Measurements from ENCODE around the gene CADPS2. TPM values are rescaled to one million over a fixed set of nuclear protein-coding genes. Genes with fewer than 3 reads are reported as not detected.
A peak's percentile ranks its signal among the peaks of the same experiment; 100 is the strongest.

Gene CADPS2
- total RNA-seq, 6 donors from 2014 or later: 33.3 to 74.7 (median 45.7) TPM

GRCh38 chr7:122535086-122535485, 351.2 kb downstream of the CADPS2 start:
- TF ChIP-seq POLR2A (IDR thresholded peaks at IDR 0.05) (no peak), EP300 (IDR thresholded peaks at IDR 0.05) (no peak), POLR2AphosphoS5 (IDR thresholded peaks at IDR 0.05) (no peak)
- TF ChIP-seq, protein P1, sequence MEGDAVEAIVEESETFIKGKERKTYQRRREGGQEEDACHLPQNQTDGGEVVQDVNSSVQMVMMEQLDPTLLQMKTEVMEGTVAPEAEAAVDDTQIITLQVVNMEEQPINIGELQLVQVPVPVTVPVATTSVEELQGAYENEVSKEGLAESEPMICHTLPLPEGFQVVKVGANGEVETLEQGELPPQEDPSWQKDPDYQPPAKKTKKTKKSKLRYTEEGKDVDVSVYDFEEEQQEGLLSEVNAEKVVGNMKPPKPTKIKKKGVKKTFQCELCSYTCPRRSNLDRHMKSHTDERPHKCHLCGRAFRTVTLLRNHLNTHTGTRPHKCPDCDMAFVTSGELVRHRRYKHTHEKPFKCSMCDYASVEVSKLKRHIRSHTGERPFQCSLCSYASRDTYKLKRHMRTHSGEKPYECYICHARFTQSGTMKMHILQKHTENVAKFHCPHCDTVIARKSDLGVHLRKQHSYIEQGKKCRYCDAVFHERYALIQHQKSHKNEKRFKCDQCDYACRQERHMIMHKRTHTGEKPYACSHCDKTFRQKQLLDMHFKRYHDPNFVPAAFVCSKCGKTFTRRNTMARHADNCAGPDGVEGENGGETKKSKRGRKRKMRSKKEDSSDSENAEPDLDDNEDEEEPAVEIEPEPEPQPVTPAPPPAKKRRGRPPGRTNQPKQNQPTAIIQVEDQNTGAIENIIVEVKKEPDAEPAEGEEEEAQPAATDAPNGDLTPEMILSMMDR (IDR thresholded peaks at IDR 0.05): no peak
- Histone ChIP-seq H3K4me1 (no peaks in the 10 kb centered on the region), H3K27me3 (no peaks in the 10 kb centered on the region), H3K9me3 (no peaks in the 10 kb centered on the region), H3K36me3 (no peaks in the 10 kb centered on the region), H3K27ac (no peak overlapping the region), H3K4me3 (no peak overlapping the region)
- DNase-seq (no peak), ATAC-seq (ENCODE audit: low FRiP score in 2 of 2) (no peak)
- 40 to 65% methylated on average over 1 of the region's 1 CpG for WGBS, 2 donors

DNA sequence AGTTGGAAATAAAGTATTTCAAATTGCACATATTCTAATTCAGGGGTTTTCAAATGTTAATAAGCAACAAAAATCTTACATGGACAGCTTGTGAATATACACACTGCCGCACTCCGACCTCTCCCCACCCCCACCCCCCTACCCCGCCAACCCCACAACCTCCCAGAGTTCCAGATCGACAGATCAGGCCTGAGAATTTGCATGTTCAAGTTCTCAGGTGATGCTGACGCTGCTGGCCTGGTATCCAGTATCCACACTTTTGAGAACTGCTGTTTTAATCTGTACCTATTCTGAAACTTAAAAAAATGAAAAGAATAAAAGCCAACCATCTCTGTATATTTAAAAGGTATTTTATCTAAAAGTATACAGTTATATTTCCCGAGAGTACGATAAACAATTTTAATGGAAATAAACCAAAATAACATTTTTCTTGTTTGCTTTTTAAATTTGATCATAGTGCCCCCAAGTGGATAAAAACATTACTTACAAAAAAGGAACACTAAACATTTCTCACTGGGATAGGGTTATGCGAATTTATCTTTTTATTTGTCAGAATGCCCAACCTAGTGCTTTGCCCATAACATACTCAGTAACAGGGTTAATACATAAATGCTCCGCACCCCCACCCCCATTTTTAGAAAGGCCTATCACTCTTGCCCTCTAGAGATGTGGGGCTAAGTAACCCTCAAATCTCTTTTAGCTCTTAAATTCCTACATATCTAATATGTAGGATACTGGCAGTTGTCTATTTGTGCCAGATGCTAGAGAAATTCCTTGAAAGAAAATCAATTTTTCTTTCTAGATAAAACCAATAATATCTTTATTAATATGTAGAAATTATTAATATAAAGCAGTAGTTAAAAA, 353.6 kb downstream of the CADPS2 start:
- H3K36me3 ChIP-seq: no peaks in the 10 kb centered on the region
- DNase-seq (no peak), ATAC-seq (ENCODE audit: low FRiP score in 2 of 2) (no peak)
- H3K9me3 ChIP-seq: no peaks in the 10 kb centered on the region
- no peaks in the 10 kb centered on the region for H3K4me1 ChIP-seq
- no peaks in the 10 kb centered on the region for H3K27me3 ChIP-seq
- H3K27ac ChIP-seq: no peak overlapping the region
- 49 to 53% methylated on average over 9 of the region's 9 CpGs for WGBS, 2 donors
- TF ChIP-seq, protein P1 (IDR thresholded peaks at IDR 0.05): peak in 1 of 6 experiments; percentile 14
- no peak for TF ChIP-seq EP300 (IDR thresholded peaks at IDR 0.05)
- no peak overlapping the region for H3K4me3 ChIP-seq

DNA sequence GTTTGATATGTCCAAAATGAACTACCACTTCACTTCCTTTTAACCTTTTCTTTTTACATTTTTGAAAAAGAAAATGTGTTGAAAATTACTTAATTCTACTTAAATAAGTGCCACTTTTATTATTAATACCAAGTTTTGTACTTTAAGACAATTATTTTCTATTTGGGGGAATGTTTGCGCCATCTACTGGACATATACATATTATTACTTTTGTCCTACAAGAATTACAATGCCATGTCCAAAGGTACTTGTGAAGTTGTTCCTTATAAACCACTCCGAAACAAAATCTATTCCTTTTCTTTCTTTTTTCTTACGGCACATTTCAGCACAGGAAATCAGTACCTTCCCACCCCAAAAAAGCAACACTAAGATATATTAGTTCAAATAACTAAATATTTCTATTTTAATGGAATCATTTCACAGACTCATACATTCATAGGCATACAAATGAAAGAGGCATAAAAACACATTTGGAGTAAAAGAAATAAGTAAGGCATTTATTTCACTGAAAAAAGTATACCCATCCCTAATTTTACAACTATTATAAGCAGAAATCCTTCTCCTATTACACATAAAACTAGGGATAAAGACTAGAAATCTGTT, 357.3 kb downstream of the CADPS2 start:
- Histone ChIP-seq H3K4me3 (no peak overlapping the region), H3K9me3 (no peaks in the 10 kb centered on the region), H3K27me3 (no peaks in the 10 kb centered on the region), H3K4me1 (no peaks in the 10 kb centered on the region), H3K27ac (no peak overlapping the region), H3K36me3 (no peaks in the 10 kb centered on the region)
- no peak for TF ChIP-seq POLR2A (IDR thresholded peaks at IDR 0.05)
- no peak for TF ChIP-seq POLR2AphosphoS5 (IDR thresholded peaks at IDR 0.05)
- TF ChIP-seq, protein P1 (IDR thresholded peaks at IDR 0.05): peak in 4 of 6 experiments; percentile 6 to 35 (median 28)
- TF ChIP-seq EP300 (IDR thresholded peaks at IDR 0.05): no peak
- DNase-seq: no peak
- ATAC-seq (ENCODE audit: low FRiP score in 2 of 2): no peak
- WGBS, 2 donors: 25 to 27% methylated on average over 3 of the region's 3 CpGs

GRCh38 chr7:122525355-122525754, 360.9 kb downstream of the CADPS2 start:
- H3K4me1 ChIP-seq: no peaks in the 10 kb centered on the region
- no peak overlapping the region for H3K4me3 ChIP-seq
- H3K27ac ChIP-seq: no peak overlapping the region
- no peak for TF ChIP-seq EP300 (IDR thresholded peaks at IDR 0.05)
- TF ChIP-seq, protein P1 (IDR thresholded peaks at IDR 0.05): no peak
- no peak for TF ChIP-seq POLR2AphosphoS5 (IDR thresholded peaks at IDR 0.05)
- TF ChIP-seq POLR2A (IDR thresholded peaks at IDR 0.05): no peak
- DNase-seq (no peak), ATAC-seq (ENCODE audit: low FRiP score in 2 of 2) (peak in 1 of 2 donors; percentile 81)
- 86 to 87% methylated on average over 5 of the region's 5 CpGs for WGBS, 2 donors
- no peaks in the 10 kb centered on the region for H3K9me3 ChIP-seq
- H3K36me3 ChIP-seq: no peaks in the 10 kb centered on the region
- H3K27me3 ChIP-seq: no peaks in the 10 kb centered on the region
